Activated B cell treated with CpG ODN at 0.5 μM for 24 hours (primary cell): ENCODE data around the gene WNT2. TPM values are rescaled to one million over a fixed set of nuclear protein-coding genes. Genes with fewer than 3 reads are reported as not detected.

Experiments used
- ATAC-seq: fragments of 200-7000 bp; cut with Tn5 transposase; one replicate; pipeline ENCODE4 v1.10.0; 2021; ENCODE audit warnings: low read depth, mild to moderate bottlenecking, moderate library complexity
- CTCF ChIA-PET: fragments of 350-600 bp; sonication (Branson Sonifier 250); formaldehyde crosslinking; loops from one replicate; lab custom pipeline; 2021; ENCODE audit warnings: antibody characterized with exemption; lab: Charles Lee
- POLR2A ChIA-PET: fragments of 350-600 bp; sonication (Branson Sonifier 250); formaldehyde crosslinking; loops from one replicate; lab custom pipeline; 2021; ENCODE audit warnings: antibody characterized with exemption; lab: Charles Lee
- DNase-seq: peaks from one replicate; pipeline ENCODE4 v3.0.0; 2022
- H3K27ac Mint-ChIP-seq: one replicate; pipeline ENCODE4 v1.8.0; 2020; ENCODE audit warnings: mixed read lengths
- H3K27me3 Mint-ChIP-seq: one replicate; pipeline ENCODE4 v1.8.0; 2021; ENCODE audit warnings: mixed read lengths
- H3K36me3 Mint-ChIP-seq: one replicate; pipeline ENCODE4 v1.8.0; 2021; ENCODE audit warnings: low read depth, mixed read lengths
- H3K4me1 Mint-ChIP-seq: one replicate; pipeline ENCODE4 v1.8.0; 2021; ENCODE audit warnings: mixed read lengths
- H3K4me3 Mint-ChIP-seq: one replicate; pipeline ENCODE4 v1.8.0; 2020; ENCODE audit warnings: mild to moderate bottlenecking, mixed read lengths
- H3K9me3 Mint-ChIP-seq: one replicate; pipeline ENCODE4 v1.8.0; 2020; ENCODE audit warnings: mixed read lengths
- intact Hi-C: fragments of 100-400 bp; cut with micrococcal nuclease; formaldehyde crosslinking; loops from one replicate; pipeline ENCODE4 v1.15.1; 2024
- total RNA-seq: library from RNA; stranded (reverse); gene quantifications from 2 replicates; pipeline ENCODE4 v1.2.3, GENCODE V29; 2022
- TF ChIP-seq, protein P1 (sequence below): fragments of 200-600 bp; IDR thresholded peaks from one replicate; pipeline ENCODE4 v1.8.0; 2022; ENCODE audit warnings: antibody characterized with exemption, mild to moderate bottlenecking

Gene WNT2
- total RNA-seq, 1 donor from 2014 or later: not detected

GRCh38 chr7:117349570-117349969 lies 26.7 kb upstream of the WNT2 start:
- ChIA-PET POLR2A (no interaction called here), CTCF (no interaction called here)
- Mint-ChIP-seq H3K27me3 (no peaks in the 10 kb centered on the region), H3K27ac (no peak overlapping the region), H3K9me3 (no peaks in the 10 kb centered on the region), H3K4me3 (no peak overlapping the region), H3K4me1 (no peaks in the 10 kb centered on the region), H3K36me3 (no peaks in the 10 kb centered on the region)
- ATAC-seq: no peak
- DNase-seq: no peak
- intact Hi-C loops: no loop called here
- TF ChIP-seq, protein P1, sequence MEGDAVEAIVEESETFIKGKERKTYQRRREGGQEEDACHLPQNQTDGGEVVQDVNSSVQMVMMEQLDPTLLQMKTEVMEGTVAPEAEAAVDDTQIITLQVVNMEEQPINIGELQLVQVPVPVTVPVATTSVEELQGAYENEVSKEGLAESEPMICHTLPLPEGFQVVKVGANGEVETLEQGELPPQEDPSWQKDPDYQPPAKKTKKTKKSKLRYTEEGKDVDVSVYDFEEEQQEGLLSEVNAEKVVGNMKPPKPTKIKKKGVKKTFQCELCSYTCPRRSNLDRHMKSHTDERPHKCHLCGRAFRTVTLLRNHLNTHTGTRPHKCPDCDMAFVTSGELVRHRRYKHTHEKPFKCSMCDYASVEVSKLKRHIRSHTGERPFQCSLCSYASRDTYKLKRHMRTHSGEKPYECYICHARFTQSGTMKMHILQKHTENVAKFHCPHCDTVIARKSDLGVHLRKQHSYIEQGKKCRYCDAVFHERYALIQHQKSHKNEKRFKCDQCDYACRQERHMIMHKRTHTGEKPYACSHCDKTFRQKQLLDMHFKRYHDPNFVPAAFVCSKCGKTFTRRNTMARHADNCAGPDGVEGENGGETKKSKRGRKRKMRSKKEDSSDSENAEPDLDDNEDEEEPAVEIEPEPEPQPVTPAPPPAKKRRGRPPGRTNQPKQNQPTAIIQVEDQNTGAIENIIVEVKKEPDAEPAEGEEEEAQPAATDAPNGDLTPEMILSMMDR: no peak

DNA sequence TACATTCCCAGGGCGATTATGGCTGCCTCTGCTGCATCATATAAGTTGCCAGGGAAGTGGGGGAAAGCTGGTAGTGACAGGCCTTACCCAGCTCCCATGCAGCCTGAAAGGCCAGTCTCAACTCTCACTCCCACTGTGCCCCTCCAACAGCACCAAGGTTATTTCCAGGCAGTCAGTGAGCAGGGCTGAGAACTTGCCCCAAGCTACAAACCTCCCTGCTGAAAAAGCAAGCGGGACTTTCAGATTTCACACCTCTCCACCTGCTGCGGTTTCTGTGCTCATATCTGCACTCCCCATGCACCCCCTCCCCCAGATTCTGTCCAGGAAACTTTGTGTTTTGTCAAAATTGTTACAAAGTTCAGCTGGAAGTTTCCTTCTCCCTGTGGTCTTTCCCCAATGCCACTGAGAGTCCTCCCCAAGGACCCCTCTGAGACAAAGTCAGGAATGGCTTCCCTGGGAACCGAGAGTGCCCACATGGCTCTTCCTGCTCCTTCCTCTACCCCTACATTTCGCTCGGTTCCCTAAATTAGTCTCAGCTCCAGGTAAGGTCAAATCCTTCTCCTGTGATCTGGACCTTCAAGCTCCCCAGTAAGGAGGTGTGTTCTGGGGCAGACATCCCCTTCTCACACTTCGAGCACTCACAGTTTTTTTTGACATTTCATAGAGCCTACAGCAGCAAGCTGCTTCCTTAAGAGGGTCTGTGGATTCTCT lies 25.3 kb upstream of the WNT2 start:
- ChIA-PET POLR2A (no interaction called here), CTCF (no interaction called here)
- no peak overlapping the region for H3K27ac Mint-ChIP-seq

GRCh38 chr7:117347480-117347879 lies 24.6 kb upstream of the WNT2 start:
- Mint-ChIP-seq H3K9me3 (no peaks in the 10 kb centered on the region), H3K4me3 (no peak overlapping the region), H3K4me1 (no peaks in the 10 kb centered on the region), H3K27me3 (no peaks in the 10 kb centered on the region), H3K36me3 (no peaks in the 10 kb centered on the region), H3K27ac (no peak overlapping the region)
- ATAC-seq: no peak
- ChIA-PET CTCF (no interaction called here), POLR2A (no interaction called here)
- TF ChIP-seq, protein P1: no peak
- intact Hi-C loops: no loop called here
- DNase-seq: no peak

More for the DNA sequence above, 25.3 kb upstream of the WNT2 start:
- Mint-ChIP-seq H3K4me1 (no peaks in the 10 kb centered on the region), H3K36me3 (no peaks in the 10 kb centered on the region), H3K9me3 (no peaks in the 10 kb centered on the region), H3K4me3 (no peak overlapping the region), H3K27me3 (no peaks in the 10 kb centered on the region)
- TF ChIP-seq, protein P1: no peak
- ATAC-seq: no peak
- no peak for DNase-seq
- intact Hi-C loops: no loop called here

- CTCF ChIA-PET: no interaction called here
- H3K27me3 Mint-ChIP-seq: no peaks in the 10 kb centered on the region
- H3K36me3 Mint-ChIP-seq: no peaks in the 10 kb centered on the region
- DNase-seq: no peak
- POLR2A ChIA-PET: no interaction called here
- no peak overlapping the region for H3K4me3 Mint-ChIP-seq
- H3K27ac Mint-ChIP-seq: no peak overlapping the region
- intact Hi-C loops: no loop called here
- H3K9me3 Mint-ChIP-seq: no peaks in the 10 kb centered on the region
- no peaks in the 10 kb centered on the region for H3K4me1 Mint-ChIP-seq
- TF ChIP-seq, protein P1: no peak
- ATAC-seq: no peak
Observed at GRCh38 chr7:117346161-117346560, 23.3 kb upstream of the WNT2 start.

- no peak overlapping the region for H3K4me3 Mint-ChIP-seq
- POLR2A ChIA-PET: no interaction called here
- TF ChIP-seq, protein P1: no peak
- H3K9me3 Mint-ChIP-seq: no peaks in the 10 kb centered on the region
- CTCF ChIA-PET: no interaction called here
- H3K36me3 Mint-ChIP-seq: no peaks in the 10 kb centered on the region
- H3K27me3 Mint-ChIP-seq: no peaks in the 10 kb centered on the region
- no peak overlapping the region for H3K27ac Mint-ChIP-seq
- intact Hi-C loops: no loop called here
- no peak for DNase-seq
- ATAC-seq: no peak
- no peaks in the 10 kb centered on the region for H3K4me1 Mint-ChIP-seq
Observed at GRCh38 chr7:117338020-117338419, 15.2 kb upstream of the WNT2 start.
